Left ventricle myocardium superior (tissue), 1 donor: Measurements from ENCODE around the gene TPPP2. TPM values are rescaled to one million over a fixed set of nuclear protein-coding genes. Genes with fewer than 3 reads are reported as not detected.

Experiments used
- ATAC-seq: fragments of 200-7000 bp; cut with Tn5 transposase; one replicate; pipeline ENCODE4 v1.9.1; 2020; ENCODE audit warnings: mild to moderate bottlenecking, moderate library complexity
- DNase-seq: peaks from one replicate; pipeline ENCODE4 v3.0.0-alpha.2; 2020
- intact Hi-C: fragments of 100-400 bp; cut with micrococcal nuclease; formaldehyde crosslinking; loops from one replicate; pipeline ENCODE4 v1.11.0; 2022
- total RNA-seq: library from RNA; stranded (reverse); fragmentation: NEBNext Ultra II Directional; extraction: Animal tissue kit (Norgen Biotek cat#: 25700); gene quantifications from one replicate; pipeline ENCODE4 v1.2.1, GENCODE V29; 2021
- donor health status: DM: no; HTN: yes; CAD: no; lungs with severe emphysema.

Gene TPPP2
- total RNA-seq, 1 donor from 2014 or later, result 1.2 TPM

DNA sequence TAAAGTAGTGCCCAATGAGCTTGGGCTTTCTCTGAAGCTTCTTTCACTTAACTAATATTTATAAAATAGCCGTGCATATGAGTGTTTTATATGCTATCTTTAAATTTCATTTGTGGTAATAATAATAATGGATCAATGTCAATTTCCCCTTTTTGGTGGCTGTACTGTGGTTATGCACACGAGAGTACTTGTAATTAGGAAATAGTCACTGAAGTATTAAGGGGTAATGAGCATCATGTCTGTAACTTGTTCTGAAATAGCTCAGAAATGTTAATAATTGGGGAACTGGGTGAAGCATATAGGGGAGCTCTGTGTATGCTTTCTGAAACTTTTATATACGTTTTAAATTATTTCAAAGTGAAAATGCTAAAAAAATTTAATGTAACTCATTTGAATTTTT, 20.6 kb downstream of the TPPP2 start:
- ATAC-seq (no peak), DNase-seq (no peak)
- intact Hi-C loops, result no loop called here

DNA sequence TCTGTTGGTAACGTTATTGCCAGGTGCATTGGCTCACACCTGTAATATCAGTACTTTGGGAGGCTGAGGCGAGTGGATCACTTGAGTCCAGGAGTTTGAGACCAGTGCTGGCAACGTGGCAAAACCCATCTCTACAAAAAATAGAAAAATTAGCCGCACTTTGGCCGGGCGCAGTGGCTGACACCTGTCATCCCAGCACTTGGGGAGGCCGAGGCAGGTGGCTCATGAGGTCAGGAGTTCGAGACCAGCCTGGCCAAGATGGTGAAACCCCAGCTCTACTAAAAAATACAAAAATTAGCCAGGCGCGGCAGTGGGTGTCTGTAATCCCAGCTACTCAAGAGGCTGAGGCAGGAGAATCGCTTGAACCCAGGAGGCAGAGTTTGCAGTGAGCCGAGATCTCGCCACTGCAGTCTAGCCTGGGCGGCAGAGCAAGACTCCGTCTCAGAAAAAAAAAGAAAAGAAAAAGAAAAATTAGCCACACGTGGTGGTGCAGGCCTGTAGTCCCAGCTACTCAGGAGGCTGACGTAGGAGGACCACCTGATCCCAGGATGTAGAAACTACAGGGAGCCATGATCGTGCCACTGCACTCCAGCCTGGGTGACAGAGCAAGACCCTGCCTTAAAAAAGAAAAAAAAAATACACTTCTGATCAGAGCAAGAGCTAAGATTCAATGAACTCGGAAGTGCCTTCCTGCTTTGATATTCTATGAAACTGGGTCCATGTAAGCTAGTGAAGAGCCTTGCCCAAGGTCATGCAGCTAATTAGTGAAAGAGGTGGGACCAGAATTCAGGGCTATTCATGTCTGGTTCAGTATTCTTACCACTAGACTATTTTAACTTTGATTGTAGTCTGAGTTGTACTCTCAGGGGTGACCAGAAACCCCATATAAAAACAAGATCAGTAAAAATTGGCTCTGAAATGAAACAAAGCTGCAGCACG, 23.4 kb downstream of the TPPP2 start:
- DNase-seq (no peak), ATAC-seq (no peak)
- intact Hi-C loops, result no loop called here

DNA sequence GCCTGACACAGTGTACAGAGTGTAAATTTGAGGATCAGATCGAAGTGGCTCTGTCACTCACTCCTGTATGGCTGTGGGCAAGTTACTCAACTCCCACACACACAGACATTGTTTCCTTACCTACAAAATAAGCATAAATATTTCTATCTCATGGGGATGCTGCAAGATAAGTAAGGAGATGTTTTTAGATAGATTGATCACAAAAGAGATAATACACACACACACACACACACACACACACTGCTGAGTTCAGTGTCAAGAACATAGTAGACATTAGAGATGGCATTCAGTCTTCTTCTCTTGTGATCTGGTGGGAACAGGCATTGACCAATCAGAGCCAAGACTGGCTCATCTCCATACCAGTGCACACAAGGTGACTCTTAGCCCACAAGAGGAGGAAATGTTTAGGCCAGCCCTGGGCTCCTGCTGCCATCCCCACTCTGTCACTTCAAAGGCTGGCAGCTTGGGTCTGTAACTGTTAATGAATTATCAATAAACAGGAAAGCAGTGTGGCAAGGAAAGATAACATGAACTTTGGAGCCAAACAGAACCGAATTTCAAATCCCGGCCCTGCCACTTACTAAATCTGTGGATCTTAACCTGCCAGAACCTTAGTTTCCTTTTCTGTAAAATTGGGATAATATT, 24.2 kb downstream of the TPPP2 start:
- intact Hi-C loops, result no loop called here
- DNase-seq, result no peak
- no peak for ATAC-seq

DNA sequence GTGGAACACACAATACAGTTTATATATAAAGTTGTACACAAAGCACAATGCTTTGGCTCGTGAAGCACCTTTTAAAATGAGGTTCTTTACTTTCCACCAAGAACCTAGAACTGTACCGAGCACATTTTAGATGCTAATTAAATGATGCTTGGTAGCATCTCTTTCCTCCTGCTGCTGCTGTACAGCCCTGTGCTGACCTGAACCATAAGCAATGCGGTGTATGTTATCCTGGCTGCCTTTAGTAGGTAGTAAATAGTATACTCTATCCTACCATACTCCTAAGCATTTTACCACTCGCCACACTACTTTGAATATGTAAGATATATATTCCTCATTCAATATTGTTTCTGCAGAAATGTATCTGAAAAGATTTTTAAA, 24.7 kb downstream of the TPPP2 start:
- no peak for ATAC-seq
- DNase-seq, result no peak
- intact Hi-C loops, result no loop called here

DNA sequence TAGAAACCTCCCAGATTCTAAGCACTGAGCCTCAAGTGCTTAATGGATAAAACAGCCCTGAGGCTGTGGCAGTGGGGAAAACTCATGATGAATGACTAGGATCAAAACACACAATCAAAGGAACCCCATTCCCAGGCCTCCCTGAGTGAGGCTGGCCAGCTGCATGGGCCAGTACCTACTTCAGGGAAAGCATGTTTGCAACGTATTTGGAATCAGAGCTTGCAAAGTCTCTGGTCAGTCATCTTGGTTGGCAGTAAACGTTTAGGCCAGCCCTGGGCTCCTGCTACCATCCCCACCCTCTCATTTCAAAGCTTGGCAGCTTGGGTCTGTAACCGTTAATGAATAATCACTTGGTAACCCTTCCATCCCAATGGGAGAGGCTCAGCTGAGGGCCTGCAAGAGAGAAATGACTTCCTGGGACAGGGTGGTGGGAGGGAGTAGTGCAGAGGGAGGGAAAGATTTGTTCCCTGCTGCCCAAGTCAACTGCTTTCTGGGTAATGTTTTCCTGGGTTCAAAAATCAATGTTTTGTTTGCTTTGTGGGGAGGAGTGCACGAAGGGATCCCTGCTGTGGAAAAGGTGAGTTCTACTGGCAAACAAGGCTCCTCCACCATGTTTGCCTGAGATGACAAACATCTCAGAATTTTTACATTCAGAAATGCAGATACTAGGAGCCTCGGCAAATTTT, 25.6 kb downstream of the TPPP2 start:
- no peak for DNase-seq
- intact Hi-C loops, result no loop called here
- ATAC-seq, result no peak

DNA sequence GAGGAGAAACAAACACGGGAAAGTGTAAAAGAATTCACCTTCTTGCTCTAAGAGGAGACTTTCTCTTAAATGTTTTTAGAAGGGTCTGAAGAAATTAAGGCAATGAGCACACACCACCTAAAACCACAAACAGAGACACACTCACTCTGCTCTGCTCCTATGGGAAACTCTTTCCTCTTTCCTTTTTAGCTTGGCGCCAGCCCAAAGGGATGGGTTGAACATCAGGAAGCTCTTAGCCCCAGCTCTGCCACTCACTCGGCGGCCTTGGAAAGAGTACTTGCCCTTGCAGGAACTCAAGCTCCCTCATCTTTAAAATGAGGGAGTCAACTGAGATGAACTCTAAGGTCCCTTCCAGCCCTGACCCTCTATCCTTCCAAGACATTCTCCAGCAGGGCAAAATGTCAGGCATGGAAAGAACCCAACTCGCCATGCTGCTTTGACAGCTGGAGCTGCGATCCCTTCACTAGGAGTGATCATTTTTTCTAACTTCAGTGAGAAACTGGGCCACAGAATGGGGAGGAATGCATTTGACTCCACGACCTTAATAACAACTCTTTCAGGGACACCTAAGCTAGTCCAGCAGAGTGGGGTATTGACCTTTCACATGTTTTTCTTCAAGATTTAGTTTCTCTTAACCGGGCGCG, 26.6 kb downstream of the TPPP2 start:
- intact Hi-C loops, result no loop called here
- ATAC-seq (peak; percentile 40), DNase-seq (no peak)

DNA sequence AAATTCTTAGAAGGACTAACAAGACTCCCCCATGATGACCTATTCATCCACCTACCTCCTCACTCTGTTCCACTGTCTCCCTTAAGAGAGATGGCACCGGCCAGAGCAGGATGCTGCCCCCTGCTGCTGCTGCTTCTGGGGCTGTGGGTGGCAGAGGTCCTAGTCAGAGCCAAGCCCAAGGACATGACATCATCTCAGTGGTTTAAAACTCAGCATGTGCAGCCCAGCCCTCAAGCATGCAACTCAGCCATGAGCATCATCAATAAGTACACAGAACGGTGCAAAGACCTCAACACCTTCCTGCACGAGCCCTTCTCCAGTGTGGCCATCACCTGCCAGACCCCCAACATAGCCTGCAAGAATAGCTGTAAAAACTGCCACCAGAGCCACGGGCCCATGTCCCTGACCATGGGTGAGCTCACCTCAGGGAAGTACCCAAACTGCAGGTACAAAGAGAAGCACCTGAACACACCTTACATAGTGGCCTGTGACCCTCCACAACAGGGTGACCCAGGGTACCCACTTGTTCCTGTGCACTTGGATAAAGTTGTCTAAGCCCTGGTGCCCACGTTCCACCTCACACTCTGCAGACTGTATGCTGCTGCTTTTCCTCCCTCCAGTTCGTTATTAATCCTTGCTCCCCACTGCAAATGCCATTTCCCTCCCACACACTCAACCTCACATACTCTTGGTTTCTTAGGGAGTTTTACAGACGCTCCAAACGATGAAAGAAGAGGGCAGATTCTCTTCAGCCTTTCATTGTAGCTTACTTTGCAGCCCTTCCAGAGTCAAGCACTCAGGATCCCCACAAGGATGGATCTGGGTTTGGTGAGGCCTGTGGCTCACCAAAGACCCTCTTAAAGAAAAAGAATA, 28.0 kb downstream of the TPPP2 start, which contains the start of gene RNASE8:
Gene RNASE8 (plus strand): TSS at position 20 of the 873 bp plus-strand sequence. CDS start 71 bp downstream, at position 91.
- intact Hi-C loops, result no loop called here
- DNase-seq, result no peak
- ATAC-seq, result peak; percentile 24

DNA sequence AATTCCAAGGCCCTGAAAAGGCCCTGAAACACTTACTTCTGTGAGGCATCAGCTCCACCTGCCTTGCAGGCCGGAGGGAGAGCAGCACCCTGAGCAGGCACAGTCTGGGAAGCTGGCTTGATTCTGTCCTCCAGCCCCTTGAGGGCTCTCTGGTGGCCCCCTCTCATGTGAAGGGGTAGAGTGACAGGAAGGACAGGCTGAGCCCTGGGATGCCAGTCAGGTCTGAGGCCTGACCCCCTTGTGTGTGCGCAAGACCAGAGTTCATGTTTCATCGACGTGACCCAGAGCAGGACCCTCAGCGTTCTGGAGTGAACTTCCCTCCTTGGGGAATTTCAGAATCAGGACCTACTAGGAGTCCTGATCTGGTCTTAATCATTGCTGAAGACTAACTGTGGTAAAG, 28.9 kb downstream of the TPPP2 start:
- intact Hi-C loops, result no loop called here
- DNase-seq (no peak), ATAC-seq (no peak)

DNA sequence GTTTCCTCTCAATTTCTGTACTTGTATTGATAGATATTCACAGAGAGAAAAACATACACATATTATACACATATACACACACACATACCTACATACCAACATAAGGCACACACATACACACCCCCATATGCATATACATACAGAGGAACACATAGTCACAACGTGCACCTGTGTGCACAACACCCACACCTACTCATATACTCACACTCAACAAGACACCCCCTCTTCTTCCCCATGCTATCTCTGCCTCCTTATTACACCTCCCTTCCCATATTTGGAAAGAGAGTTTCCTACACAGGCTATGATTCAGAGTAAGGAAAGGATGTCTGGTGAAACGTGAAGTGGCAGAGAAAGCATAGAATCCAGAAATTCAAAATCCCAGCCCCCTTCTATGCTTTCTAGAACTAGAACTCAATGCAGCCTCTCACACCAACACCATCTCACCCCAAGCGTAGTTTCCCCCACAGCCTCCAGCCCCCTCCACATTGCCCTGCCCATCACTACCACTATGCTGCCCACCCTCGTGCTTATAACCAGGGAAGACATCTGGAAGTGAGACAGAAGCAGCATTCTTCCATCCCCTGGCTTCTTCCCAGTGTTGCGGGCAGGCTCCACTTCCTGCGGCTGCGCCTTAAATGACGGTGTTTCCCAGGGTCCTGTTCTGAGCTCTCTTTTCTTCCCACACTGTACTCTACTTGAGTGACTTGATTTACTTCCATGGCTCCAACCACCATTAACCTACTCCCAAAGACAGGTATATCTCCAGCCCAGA, 30.0 kb downstream of the TPPP2 start:
- no peak for DNase-seq
- ATAC-seq, result no peak
- intact Hi-C loops, result no loop called here

DNA sequence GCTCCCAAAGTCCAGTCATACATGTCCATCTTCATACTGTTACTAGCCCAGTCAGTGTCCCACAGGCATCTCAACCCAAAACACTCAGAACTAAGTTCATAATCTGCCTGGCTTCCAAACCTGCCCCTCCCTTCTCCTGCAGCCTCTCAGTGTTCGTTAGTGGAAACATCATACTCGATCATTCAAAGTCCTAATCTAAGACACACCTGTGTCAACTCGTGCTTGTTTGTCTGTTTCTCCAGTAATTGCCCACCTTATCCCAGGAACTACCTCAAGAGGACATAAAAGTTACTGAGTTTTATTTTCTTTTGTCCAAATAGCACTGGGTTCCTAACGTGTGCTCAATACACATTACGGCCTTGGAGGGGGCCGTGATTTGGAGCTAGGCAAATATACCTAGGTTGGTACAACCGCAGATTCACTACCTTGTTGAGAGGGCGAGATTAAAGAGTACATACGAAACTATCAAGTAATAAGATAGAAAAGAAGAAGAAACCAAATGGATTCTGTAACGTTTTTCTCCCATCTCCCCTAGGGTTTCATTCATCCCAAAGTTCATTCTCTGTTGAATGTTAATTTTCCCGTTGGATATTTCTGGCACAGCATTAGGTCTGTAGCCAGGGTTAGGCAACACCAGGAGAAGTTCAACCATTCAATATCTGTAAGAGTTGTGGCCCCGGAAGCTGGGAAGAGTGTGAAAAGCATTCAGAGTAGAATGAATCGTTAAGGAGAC, 30.8 kb downstream of the TPPP2 start:
- no peak for DNase-seq
- intact Hi-C loops, result no loop called here
- no peak for ATAC-seq

DNA sequence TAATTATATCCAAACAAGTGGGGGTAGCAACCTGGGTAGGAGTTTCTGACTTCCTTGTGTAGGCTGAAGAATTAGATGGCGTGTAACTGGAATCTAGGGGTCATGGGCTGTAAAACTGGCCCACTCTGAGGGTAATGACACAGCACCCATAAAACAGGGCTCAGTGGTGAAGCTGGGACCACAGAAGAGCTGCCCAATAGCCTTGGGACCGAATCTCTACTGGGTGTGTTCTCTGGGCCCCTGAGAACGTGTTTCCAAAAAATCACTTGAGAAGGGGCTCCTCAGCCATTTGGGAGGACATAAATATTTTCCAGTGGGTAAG, 31.3 kb downstream of the TPPP2 start:
- no peak for DNase-seq
- no peak for ATAC-seq
- intact Hi-C loops, result no loop called here

DNA sequence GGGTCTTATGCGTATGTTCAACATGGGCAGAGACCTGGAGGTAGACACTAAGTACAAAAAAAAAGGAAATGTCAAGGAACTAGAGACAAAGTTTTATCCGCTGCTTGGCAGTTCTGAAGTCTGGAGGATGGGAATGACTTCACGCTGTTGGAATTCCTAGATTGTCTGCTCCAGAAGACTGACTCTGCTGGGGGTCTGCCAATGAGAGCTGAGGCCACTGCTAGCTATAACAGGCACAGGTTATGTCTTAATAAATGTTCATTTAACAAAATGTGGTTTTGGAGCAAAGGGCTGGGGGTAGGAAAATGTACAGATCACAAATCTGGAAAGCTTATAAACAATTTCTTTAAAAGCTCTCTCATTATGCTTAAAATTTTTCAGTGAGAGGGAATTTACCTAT, 33.5 kb downstream of the TPPP2 start:
- no peak for DNase-seq

DNA sequence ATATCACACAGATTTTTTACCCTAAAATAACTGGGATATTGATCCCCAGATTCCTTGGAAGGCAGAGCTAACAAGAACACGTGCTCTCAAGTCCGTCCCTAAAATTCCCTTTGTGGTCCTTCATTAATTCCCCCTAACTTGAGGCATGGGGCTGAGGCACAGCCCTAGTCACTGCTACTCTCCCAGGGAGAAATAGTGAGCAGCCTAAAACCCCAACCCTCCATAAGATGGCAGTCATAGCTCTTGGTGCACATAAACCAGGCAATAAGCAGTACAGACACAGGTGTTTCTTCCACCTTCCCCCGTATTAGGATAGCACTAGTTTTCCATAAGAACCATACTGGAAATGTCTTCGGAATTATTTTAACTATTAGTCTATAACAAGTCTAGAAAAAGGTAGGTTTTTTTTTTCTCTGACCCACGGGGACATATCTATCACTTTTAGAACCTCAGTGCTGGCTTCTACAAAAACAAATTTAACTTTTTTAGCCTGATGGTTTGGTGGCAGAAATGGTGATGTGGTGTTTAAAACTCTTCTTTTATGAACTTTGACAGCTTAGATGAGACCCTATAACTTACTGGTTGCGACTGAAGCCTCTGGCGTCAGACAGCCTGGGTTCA, 37.0 kb downstream of the TPPP2 start:
- intact Hi-C loops, result loop anchor here (5.0 kb wide), 1 partner anchor 35 kb away; the partner anchor contains the start of gene TMEM253
- DNase-seq, result no peak
- ATAC-seq, result no peak

More for the DNA sequence above, 33.5 kb downstream of the TPPP2 start:
- intact Hi-C loops, result no loop called here
- ATAC-seq, result peak; percentile 67

DNA sequence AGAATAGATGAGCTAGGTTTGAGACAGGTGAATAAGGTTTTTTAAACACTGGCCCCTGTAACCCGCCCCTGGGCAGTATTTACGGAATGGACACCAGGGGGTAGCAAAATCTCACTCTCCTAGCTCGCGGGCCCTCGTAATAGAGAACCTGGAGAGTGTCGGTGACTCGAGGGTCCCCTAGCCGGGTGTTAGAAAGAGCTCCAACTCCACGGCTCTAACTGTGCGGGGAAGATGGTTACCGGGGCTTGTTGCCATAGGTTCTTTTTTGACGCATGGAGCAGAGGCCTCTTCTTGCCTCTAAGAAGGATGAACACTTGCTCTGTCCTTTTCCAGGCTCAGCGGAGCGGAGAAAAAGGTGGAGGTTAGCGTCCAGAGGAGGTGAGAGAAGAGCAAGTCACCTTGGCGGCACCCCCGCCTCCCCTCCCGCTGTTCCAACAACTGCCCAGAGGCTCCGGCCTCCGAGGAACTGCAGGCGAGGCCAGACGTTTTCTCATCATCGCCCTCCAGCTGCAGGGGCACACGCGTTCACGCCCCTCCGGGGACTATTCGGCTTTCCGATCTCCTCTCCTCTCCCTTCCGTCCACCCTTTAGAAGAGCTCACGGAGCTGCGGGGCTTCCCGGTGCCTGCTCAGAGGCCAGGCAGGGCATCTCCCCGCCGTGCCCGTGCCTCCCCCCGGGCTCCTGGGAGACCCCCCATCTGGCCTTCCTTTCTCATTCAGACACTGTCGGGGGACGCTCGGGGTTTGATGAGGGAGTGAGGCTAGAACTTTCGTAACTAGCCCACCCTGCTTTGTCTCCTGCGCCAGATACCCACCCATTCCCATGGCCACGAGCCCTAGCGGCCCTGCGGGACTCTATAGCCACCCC, 38.7 kb downstream of the TPPP2 start:
- peak; percentile 61 for DNase-seq
- ATAC-seq, result peak; percentile 43
- intact Hi-C loops, result loop anchor here (5.0 kb wide), 1 partner anchor 34 kb away; the partner anchor contains the start of gene TMEM253

DNA sequence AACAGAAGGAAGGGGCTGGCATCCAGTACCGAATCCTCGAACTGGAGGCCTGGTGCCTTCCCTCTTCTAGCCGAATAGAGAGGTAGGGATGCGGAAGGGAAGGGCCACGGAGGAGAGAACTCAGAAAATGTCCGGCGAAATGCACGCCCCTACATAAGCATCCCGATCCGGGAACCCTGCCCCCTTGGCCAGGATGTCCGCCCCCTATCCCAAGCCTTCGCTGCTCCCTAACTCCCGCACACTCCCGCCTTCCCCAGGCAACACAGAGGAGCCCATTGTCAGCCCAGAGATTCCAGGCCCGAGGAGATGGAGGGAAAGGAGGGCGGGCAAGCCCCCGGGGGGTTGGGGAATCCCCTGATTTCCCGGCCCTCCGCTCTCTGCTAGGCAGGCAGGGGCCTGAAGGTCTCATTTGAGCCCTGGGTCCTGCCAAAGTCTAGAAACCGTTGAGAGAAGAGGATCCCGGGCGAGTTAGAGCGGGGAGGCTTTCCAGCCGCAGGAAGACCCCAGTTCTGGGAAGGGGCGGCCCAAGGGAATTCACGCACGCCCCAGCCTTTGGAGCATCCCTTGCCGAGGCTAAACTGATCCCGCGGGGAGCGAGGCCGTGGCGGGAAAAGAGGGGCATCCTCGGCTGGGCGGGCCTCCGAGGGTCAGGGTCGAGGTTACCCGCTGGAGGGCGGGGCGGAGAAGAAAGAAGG, 39.5 kb downstream of the TPPP2 start:
- ATAC-seq, result peak; percentile 35
- DNase-seq, result peak; percentile 66
- intact Hi-C loops, result loop anchor here (5.0 to 10.0 kb wide), 2 partner anchors 33 to 55 kb away; partner anchors contain the start of gene TMEM253
